HepG2 (cell line): ENCODE results near the gene NUDT15. TPM values are rescaled to one million over a fixed set of nuclear protein-coding genes. Genes with fewer than 3 reads are reported as not detected.

Experiments used
- AHR ChIP-seq: IDR thresholded peaks from 2 replicates; pipeline ENCODE4 v1.6.1; 2018; ENCODE audit warnings: missing genetic modification reagents, missing compliant biosample characterization
- ATF7-NPFF ChIP-seq: sonication (generic); formaldehyde crosslinking; IDR thresholded peaks from 2 replicates; pipeline ENCODE4 v1.8.1; 2023; ENCODE audit warnings: mild to moderate bottlenecking, low read depth, missing genetic modification reagents, moderate library complexity
- BCL6 ChIP-seq: IDR thresholded peaks from 2 replicates; pipeline ENCODE4 v1.6.1; 2016; ENCODE audit warnings: missing genetic modification reagents, missing compliant biosample characterization
- CBX2 ChIP-seq, 2 experiments: fragments of 200-600 bp in 1 of 2; sonication (generic); formaldehyde crosslinking in 1 of 2; IDR thresholded peaks; 2 replicates each; pipeline versions ENCODE4 v1.7.0 to v1.8.1; 2018 to 2022; ENCODE audit warnings: low read depth in 2 of 2, low read length in 1 of 2, mild to moderate bottlenecking in 1 of 2, missing genetic modification reagents in 1 of 2
- ELF4 ChIP-seq: sonication (generic); formaldehyde crosslinking; IDR thresholded peaks from 2 replicates; pipeline ENCODE4 v1.5.0; 2020; ENCODE audit warnings: missing genetic modification reagents, mild to moderate bottlenecking, moderate library complexity, borderline replicate concordance
- ETV6 ChIP-seq: sonication (generic); formaldehyde crosslinking; conservative IDR thresholded peaks from 2 replicates; pipeline ENCODE4 v1.4.0; 2020; ENCODE audit warnings: missing genetic modification reagents
- ISX ChIP-seq: sonication (generic); formaldehyde crosslinking; conservative IDR thresholded peaks from 2 replicates; pipeline ENCODE4 v1.5.0; 2020; ENCODE audit warnings: missing genetic modification reagents
- JUN ChIP-seq: sonication (generic); formaldehyde crosslinking; IDR thresholded peaks from 2 replicates; pipeline ENCODE4 v1.4.0; 2020; ENCODE audit warnings: mild to moderate bottlenecking, missing genetic modification reagents
- KDM5B ChIP-seq: sonication (generic); formaldehyde crosslinking; IDR thresholded peaks from 2 replicates; pipeline ENCODE4 v1.4.0; 2020; ENCODE audit warnings: missing genetic modification reagents, mild to moderate bottlenecking, borderline replicate concordance
- MAZ ChIP-seq, 2 experiments: sonication (generic) in 1 of 2; formaldehyde crosslinking in 1 of 2; IDR thresholded peaks; 2 replicates each; pipeline versions ENCODE4 v1.5.0 to v1.6.1; 2012 to 2020; ENCODE audit warnings: low read depth in 2 of 2, mild to moderate bottlenecking in 2 of 2, borderline replicate concordance in 1 of 2, improper control_type of control experiment in 1 of 2, low read length in 1 of 2, missing genetic modification reagents in 1 of 2, moderate library complexity in 1 of 2
- MXD4 ChIP-seq: IDR thresholded peaks from 2 replicates; pipeline ENCODE4 v1.6.1; 2016; ENCODE audit warnings: mild to moderate bottlenecking, missing biosample characterization, missing genetic modification reagents
- NFE2 ChIP-seq: sonication (generic); formaldehyde crosslinking; IDR thresholded peaks from 2 replicates; pipeline ENCODE4 v1.4.0; 2020; ENCODE audit warnings: missing genetic modification reagents
- NFIC ChIP-seq: IDR thresholded peaks from 2 replicates; pipeline ENCODE4 v1.6.1; 2012; ENCODE audit warnings: mild to moderate bottlenecking, low read length, inconsistent platforms
- NFKB2 ChIP-seq: sonication (generic); formaldehyde crosslinking; IDR thresholded peaks from 2 replicates; pipeline ENCODE4 v1.4.0; 2020; ENCODE audit warnings: missing genetic modification reagents, borderline replicate concordance
- NR2F6 ChIP-seq, 2 experiments: IDR thresholded peaks; 2 replicates each; pipeline ENCODE4 v1.6.1; 2016; ENCODE audit warnings: antibody characterized with exemption in 1 of 2, mild to moderate bottlenecking in 1 of 2
- ZNF224 ChIP-seq: sonication (generic); formaldehyde crosslinking; IDR thresholded peaks from 2 replicates; pipeline ENCODE4 v1.5.0; 2020; ENCODE audit warnings: mild to moderate bottlenecking, missing genetic modification reagents
- ZNF572 ChIP-seq: sonication (generic); formaldehyde crosslinking; IDR thresholded peaks from 2 replicates; pipeline ENCODE4 v1.5.1; 2020; ENCODE audit warnings: mild to moderate bottlenecking, missing genetic modification reagents
- ZNF598 ChIP-seq: sonication (generic); formaldehyde crosslinking; IDR thresholded peaks from 2 replicates; pipeline ENCODE4 v1.5.1; 2020; ENCODE audit warnings: mild to moderate bottlenecking, missing genetic modification reagents, borderline replicate concordance
- ZNF672 ChIP-seq: sonication (generic); formaldehyde crosslinking; IDR thresholded peaks from 2 replicates; pipeline ENCODE4 v1.8.1; 2022; ENCODE audit warnings: missing genetic modification reagents
- ZNF879 ChIP-seq: sonication (generic); formaldehyde crosslinking; IDR thresholded peaks from 2 replicates; pipeline ENCODE4 v1.8.1; 2023; ENCODE audit warnings: missing genetic modification reagents
- polyA plus RNA-seq, 8 experiments: library from polyadenylated mRNA; depleted of rRNA in 3 of 8; stranded (reverse) in 7 of 8; unstranded in 1 of 8; fragments of >200 nt; fragmentation: Illumina TruSeq in 4 of 8; extraction: Trizol in 4 of 8; gene quantifications; 2 replicates each; pipeline versions ENCODE4 v1.2.1 to v1.2.3, GENCODE V29; 2011 to 2016; ENCODE audit warnings: low read depth in 4 of 8, missing spikeins in 1 of 8, mixed read lengths in 1 of 8; ENCODE audit not compliant: insufficient read depth in 1 of 8
- total RNA-seq, 5 experiments: library from RNA; depleted of rRNA; stranded (reverse); fragments of >200 nt; fragmentation: Illumina TruSeq; extraction: Trizol; gene quantifications; 2 replicates each; pipeline ENCODE4 v1.2.3, GENCODE V29; 2016; ENCODE audit warnings: low read depth in 1 of 5
- TF ChIP-seq, protein P1 (sequence below): sonication (generic); formaldehyde crosslinking; IDR thresholded peaks from 2 replicates; pipeline ENCODE4 v1.5.1; 2020; ENCODE audit warnings: missing genetic modification reagents, mild to moderate bottlenecking, borderline replicate concordance
- TF ChIP-seq, protein P2 (sequence below): sonication (generic); formaldehyde crosslinking; conservative IDR thresholded peaks from 2 replicates; pipeline ENCODE4 v1.4.0; 2020; ENCODE audit warnings: missing genetic modification reagents
- TF ChIP-seq, protein P3 (sequence below): sonication (generic); formaldehyde crosslinking; IDR thresholded peaks from 2 replicates; pipeline ENCODE4 v1.5.1; 2020; ENCODE audit warnings: mild to moderate bottlenecking, missing genetic modification reagents, borderline replicate concordance

Gene NUDT15
- total and polyA plus RNA-seq, 2 of the 13 experiments (the other 11 are each of a cell fraction or from before 2014, with no cell fraction given) = 21.3 to 47.3 TPM

DNA sequence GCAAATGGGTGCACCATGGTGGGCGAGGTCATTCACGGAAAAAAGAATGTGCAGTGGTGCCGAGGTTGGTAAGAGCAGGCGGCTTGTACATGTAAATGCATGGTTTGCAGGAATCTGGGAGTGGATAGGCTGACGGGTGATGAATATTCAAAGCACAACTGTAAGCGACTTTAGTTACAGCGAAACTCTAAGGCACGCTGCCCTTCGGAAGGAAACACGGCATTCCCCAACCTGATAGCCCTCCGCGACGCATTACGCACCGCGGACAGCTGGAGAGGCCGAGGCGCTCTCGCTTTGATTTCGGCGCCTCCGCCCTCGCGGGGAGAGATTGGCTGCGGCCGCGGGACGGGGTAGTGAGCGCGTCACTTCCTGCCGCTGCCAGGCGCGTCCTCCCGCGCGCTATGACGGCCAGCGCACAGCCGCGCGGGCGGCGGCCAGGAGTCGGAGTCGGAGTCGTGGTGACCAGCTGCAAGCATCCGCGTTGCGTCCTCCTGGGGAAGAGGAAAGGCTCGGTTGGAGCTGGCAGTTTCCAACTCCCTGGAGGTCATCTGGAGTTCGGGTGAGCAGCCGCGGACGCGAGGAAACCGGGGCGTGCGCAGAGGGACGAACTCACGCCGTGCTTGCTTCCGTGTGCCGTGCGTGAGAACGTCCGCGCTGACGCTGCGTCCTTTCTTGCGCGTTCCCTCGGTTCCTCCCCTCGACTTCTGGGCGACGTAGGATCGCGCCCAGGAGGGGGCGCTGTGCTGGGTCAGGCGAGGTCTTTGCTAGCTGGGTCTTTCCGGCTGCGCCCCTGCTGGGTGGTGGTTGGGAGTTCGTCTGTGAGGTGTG lies at the start of gene NUDT15 (continued):
- TF ChIP-seq ELF4 (CRISPR knock-in tag) = peak; percentile 82; the same call in 1 of the 2 replicates
- TF ChIP-seq, protein P1, sequence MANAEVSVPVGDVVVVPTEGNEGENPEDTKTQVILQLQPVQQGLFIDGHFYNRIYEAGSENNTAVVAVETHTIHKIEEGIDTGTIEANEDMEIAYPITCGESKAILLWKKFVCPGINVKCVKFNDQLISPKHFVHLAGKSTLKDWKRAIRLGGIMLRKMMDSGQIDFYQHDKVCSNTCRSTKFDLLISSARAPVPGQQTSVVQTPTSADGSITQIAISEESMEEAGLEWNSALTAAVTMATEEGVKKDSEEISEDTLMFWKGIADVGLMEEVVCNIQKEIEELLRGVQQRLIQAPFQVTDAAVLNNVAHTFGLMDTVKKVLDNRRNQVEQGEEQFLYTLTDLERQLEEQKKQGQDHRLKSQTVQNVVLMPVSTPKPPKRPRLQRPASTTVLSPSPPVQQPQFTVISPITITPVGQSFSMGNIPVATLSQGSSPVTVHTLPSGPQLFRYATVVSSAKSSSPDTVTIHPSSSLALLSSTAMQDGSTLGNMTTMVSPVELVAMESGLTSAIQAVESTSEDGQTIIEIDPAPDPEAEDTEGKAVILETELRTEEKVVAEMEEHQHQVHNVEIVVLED (CRISPR knock-in tag) = peak; percentile 100
- peak; percentile 85; the same call in 1 of the 2 replicates for TF ChIP-seq NFKB2
- TF ChIP-seq BCL6 (CRISPR knock-in tag) = peak; percentile 21; the same call in 1 of the 2 replicates
- TF ChIP-seq NFE2 (CRISPR knock-in tag) = 0 out of 2 replicates have a peak, but pooled peaks have one; percentile 41
- TF ChIP-seq ZNF224 = 0 out of 2 replicates have a peak, but pooled peaks have one; percentile 79
- TF ChIP-seq, protein P2, sequence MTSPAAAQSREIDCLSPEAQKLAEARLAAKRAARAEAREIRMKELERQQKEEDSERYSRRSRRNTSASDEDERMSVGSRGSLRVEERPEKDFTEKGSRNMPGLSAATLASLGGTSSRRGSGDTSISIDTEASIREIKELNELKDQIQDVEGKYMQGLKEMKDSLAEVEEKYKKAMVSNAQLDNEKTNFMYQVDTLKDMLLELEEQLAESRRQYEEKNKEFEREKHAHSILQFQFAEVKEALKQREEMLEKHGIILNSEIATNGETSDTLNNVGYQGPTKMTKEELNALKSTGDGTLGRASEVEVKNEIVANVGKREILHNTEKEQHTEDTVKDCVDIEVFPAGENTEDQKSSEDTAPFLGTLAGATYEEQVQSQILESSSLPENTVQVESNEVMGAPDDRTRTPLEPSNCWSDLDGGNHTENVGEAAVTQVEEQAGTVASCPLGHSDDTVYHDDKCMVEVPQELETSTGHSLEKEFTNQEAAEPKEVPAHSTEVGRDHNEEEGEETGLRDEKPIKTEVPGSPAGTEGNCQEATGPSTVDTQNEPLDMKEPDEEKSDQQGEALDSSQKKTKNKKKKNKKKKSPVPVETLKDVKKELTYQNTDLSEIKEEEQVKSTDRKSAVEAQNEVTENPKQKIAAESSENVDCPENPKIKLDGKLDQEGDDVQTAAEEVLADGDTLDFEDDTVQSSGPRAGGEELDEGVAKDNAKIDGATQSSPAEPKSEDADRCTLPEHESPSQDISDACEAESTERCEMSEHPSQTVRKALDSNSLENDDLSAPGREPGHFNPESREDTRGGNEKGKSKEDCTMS (CRISPR knock-in tag) = no peak
- TF ChIP-seq, protein P3, sequence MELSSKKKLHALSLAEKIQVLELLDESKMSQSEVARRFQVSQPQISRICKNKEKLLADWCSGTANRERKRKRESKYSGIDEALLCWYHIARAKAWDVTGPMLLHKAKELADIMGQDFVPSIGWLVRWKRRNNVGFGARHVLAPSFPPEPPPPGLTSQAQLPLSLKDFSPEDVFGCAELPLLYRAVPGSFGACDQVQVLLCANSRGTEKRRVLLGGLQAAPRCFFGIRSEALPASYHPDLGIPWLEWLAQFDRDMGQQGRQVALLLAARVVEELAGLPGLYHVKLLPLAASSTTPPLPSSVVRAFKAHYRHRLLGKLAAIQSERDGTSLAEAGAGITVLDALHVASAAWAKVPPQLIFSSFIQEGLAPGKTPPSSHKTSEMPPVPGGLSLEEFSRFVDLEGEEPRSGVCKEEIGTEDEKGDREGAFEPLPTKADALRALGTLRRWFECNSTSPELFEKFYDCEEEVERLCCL (CRISPR knock-in tag) = no peak
- TF ChIP-seq ISX (CRISPR knock-in tag) = no peak
- TF ChIP-seq NR2F6 (IDR thresholded peaks at IDR 0.05) = peak; percentile 78
- peak; percentile 93 for TF ChIP-seq NR2F6 (CRISPR knock-in tag; IDR thresholded peaks at IDR 0.05)
- peak; percentile 93 for TF ChIP-seq ZNF598 (CRISPR knock-in tag)
- peak; percentile 67 for TF ChIP-seq JUN (CRISPR knock-in tag)
- no peak for TF ChIP-seq CBX2 (IDR thresholded peaks at IDR 0.05; ENCODE audit: low read depth, low read length)
- no peak; the same call in 1 of the 2 replicates for TF ChIP-seq CBX2 (CRISPR knock-in tag; IDR thresholded peaks at IDR 0.05; ENCODE audit: low read depth)
- peak; percentile 98 for TF ChIP-seq ATF7-NPFF (CRISPR knock-in tag)
- no peak; the same call in 1 of the 2 replicates for TF ChIP-seq ZNF672 (CRISPR knock-in tag)
- 0 out of 2 replicates have a peak, but pooled peaks have one; percentile 27 for TF ChIP-seq ZNF879 (CRISPR knock-in tag)
- peak; percentile 95; the same call in 1 of the 2 replicates for TF ChIP-seq AHR
- TF ChIP-seq ETV6 (CRISPR knock-in tag) = peak; percentile 66; the same call in 1 of the 2 replicates
- peak; percentile 93 for TF ChIP-seq KDM5B (CRISPR knock-in tag)
- TF ChIP-seq MXD4 (CRISPR knock-in tag) = peak; percentile 97
- TF ChIP-seq NFIC = no peak
- TF ChIP-seq MAZ (IDR thresholded peaks at IDR 0.05; ENCODE audit: borderline replicate concordance, low read depth, low read length) = 0 out of 2 replicates have a peak, but pooled peaks have one; percentile 11
- peak; percentile 89 for TF ChIP-seq MAZ (CRISPR knock-in tag; IDR thresholded peaks at IDR 0.05; ENCODE audit: low read depth)
- TF ChIP-seq ZNF572 (CRISPR knock-in tag) = peak; percentile 85; the same call in 1 of the 2 replicates
